ENCODE measurements around the gene XYLT2. TPM values are rescaled to one million over a fixed set of nuclear protein-coding genes. Genes with fewer than 3 reads are reported as not detected.

XYLT2 gene
- total and polyA plus RNA-seq, 2 experiments from 2014 or later: 48.8 to 80.0 TPM

DNA sequence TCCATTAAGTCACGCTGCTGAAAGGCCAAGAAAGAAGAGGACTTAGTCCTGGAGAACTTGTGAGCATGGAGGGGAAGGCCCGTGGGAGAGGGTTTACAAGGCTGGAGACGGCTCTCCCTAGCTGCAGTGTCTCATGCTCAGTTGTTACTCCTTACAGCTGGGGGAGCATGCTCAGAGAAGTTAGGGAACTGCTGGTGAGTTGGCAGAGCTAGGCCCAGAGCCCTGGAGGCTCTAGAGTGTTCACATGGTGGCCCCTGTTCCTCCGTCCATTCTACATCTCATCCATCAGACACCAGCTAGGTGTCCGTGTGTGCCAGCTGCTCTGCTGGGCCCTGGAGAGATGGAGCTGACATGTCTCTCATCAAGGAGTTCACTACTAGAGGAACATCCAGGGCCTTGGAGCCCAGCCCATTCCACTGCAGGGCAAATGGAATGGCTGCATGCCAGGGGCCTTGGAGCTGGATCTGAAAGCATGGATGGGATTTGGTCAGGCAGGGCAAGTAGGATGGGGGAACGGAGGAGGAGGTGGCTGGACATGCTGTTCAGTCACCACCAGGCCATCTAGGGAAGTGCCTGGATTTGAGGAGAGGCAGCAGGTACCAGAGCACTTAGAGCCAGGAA is 6.3 kb downstream of the XYLT2 start:
- no peaks in the 10 kb centered on the region for H3K9me3 ChIP-seq (ENCODE audit: low read depth)
- H3K27me3 ChIP-seq: no peaks in the 10 kb centered on the region
- TF ChIP-seq, protein P1, sequence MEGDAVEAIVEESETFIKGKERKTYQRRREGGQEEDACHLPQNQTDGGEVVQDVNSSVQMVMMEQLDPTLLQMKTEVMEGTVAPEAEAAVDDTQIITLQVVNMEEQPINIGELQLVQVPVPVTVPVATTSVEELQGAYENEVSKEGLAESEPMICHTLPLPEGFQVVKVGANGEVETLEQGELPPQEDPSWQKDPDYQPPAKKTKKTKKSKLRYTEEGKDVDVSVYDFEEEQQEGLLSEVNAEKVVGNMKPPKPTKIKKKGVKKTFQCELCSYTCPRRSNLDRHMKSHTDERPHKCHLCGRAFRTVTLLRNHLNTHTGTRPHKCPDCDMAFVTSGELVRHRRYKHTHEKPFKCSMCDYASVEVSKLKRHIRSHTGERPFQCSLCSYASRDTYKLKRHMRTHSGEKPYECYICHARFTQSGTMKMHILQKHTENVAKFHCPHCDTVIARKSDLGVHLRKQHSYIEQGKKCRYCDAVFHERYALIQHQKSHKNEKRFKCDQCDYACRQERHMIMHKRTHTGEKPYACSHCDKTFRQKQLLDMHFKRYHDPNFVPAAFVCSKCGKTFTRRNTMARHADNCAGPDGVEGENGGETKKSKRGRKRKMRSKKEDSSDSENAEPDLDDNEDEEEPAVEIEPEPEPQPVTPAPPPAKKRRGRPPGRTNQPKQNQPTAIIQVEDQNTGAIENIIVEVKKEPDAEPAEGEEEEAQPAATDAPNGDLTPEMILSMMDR (IDR thresholded peaks at IDR 0.05; ENCODE audit: low read depth, low read length): no peak
- peaks cover 4% of the 10 kb centered on the region for H3K4me1 ChIP-seq (ENCODE audit: low read depth)
- no peak overlapping the region for H3K4me3 ChIP-seq
- H3K27ac ChIP-seq: no peak overlapping the region
- H3K36me3 ChIP-seq: peaks cover 34% of the 10 kb centered on the region
- no peak for DNase-seq (ENCODE audit: low read depth in 1 of 2, low spot score in 1 of 2)

DNA sequence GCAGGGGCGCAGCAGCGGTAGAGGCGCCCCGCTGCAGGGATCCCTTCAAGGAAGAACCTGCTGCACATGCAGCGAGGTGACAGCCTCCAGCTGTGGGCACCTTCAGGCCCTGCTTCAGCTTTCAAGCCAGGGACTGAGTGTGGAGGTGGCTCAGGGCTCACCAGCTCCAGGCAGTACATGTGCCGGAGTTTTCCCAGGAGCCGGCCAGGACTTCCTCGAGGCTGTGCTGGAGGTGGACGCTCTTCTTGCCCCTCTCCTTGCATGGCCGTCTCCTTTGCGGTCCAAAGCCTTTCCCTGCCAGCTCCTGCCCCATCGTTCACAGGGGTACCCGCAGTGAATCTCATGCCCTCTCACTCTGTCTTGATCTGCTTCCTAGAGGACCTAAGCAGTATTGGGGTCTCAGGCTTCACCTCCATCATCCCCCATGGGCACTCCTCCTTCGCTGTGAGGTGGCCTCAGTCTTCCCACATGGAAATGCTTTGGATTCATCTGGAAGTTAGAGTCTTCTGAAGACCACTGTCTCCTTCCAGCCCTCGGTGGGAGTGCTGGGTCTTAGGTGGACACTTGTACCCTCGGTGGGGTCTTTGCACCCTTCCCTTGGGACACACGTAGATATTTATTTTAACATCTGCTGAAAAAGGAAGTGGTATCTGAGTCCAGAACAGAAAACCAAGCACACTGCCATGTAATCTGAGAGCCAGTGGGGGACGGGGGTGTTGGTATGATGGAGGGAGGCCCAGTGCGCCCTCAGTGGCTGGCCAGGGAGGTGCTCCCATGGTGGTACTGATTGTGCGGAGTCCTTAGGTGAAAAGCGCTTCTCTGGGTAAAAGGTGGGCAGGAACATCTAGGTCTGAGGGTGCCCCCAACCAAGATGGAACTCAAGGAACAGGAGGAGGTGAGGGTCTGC is 7.0 kb downstream of the XYLT2 start:
- peaks cover 34% of the 10 kb centered on the region for H3K36me3 ChIP-seq
- H3K4me1 ChIP-seq (ENCODE audit: low read depth): no peaks in the 10 kb centered on the region
- TF ChIP-seq, protein P1 (IDR thresholded peaks at IDR 0.05; ENCODE audit: low read depth, low read length): no peak
- no peaks in the 10 kb centered on the region for H3K27me3 ChIP-seq
- no peak overlapping the region for H3K27ac ChIP-seq
- no peak for DNase-seq (ENCODE audit: low read depth in 1 of 2, low spot score in 1 of 2)
- no peaks in the 10 kb centered on the region for H3K9me3 ChIP-seq (ENCODE audit: low read depth)
- no peak overlapping the region for H3K4me3 ChIP-seq

DNA sequence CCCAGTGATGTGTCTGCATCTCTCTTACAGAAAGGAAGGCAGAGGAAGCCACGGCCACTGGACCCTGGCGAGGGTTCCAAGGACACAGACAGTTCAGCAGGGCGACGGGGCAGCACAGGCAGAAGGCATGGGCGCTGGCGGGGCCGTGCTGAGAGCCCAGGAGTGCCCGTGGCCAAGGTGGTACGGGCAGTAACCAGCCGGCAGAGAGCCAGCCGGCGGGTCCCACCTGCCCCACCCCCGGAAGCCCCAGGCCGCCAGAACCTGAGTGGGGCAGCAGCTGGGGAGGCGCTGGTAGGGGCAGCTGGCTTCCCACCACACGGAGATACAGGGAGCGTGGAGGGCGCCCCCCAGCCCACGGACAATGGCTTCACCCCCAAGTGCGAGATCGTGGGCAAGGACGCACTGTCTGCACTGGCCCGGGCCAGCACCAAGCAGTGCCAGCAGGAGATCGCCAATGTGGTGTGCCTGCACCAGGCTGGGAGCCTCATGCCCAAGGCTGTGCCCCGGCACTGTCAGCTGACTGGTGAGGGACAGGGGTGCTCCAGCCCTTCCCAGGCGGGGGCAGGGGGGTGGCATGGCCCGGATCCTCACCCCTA is 7.8 kb downstream of the XYLT2 start:
- TF ChIP-seq, protein P1 (IDR thresholded peaks at IDR 0.05; ENCODE audit: low read depth, low read length): no peak
- Histone ChIP-seq H3K4me3 (no peak overlapping the region), H3K9me3 (ENCODE audit: low read depth) (no peaks in the 10 kb centered on the region), H3K4me1 (ENCODE audit: low read depth) (no peaks in the 10 kb centered on the region), H3K36me3 (peaks cover 37% of the 10 kb centered on the region), H3K27ac (no peak overlapping the region), H3K27me3 (no peaks in the 10 kb centered on the region)
- DNase-seq (ENCODE audit: low read depth in 1 of 2, low spot score in 1 of 2): no peak

DNA sequence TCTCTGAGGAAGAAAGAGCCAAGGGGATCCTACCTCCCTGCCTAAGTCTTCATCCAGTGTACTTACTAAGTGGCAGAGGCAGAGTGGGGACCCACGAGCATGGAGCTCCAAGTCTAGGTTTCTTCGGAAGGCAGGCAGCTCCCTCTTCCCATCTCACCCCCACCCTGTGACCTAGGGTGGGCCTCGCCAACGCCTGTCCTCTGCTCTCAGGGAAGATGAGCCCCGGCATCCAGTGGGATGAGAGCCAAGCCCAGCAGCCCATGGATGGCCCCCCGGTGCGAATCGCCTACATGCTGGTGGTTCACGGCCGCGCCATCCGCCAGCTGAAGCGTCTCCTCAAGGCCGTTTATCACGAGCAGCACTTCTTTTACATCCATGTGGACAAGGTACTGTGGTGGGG is 8.3 kb downstream of the XYLT2 start:
- Histone ChIP-seq H3K36me3 (peaks cover 39% of the 10 kb centered on the region), H3K27ac (no peak overlapping the region)

DNA sequence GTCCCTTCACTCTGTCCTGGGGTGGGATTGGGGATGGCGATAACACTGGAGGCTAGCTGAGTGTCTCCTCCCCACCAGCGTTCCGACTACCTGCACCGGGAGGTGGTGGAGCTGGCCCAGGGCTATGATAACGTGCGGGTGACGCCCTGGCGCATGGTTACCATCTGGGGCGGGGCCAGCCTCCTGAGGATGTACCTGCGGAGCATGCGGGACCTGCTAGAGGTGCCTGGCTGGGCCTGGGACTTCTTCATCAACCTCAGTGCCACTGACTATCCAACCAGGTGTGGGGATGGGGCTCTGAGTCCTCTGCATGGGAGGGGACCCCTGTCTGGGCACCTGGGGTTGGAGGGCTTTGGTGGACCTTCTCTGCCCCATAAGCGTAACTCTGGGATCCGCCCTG is 8.8 kb downstream of the XYLT2 start:
- H3K27me3 ChIP-seq: no peaks in the 10 kb centered on the region
- no peak overlapping the region for H3K27ac ChIP-seq
- TF ChIP-seq, protein P1 (IDR thresholded peaks at IDR 0.05; ENCODE audit: low read depth, low read length): no peak
- no peak overlapping the region for H3K4me3 ChIP-seq
- no peaks in the 10 kb centered on the region for H3K4me1 ChIP-seq (ENCODE audit: low read depth)
- peaks cover 39% of the 10 kb centered on the region for H3K36me3 ChIP-seq
- DNase-seq (ENCODE audit: low read depth in 1 of 2, low spot score in 1 of 2): no peak
- no peaks in the 10 kb centered on the region for H3K9me3 ChIP-seq (ENCODE audit: low read depth)

More for the DNA sequence above, 8.3 kb downstream of the XYLT2 start:
- H3K9me3 ChIP-seq (ENCODE audit: low read depth): no peaks in the 10 kb centered on the region
- TF ChIP-seq, protein P1 (IDR thresholded peaks at IDR 0.05; ENCODE audit: low read depth, low read length): no peak
- H3K4me3 ChIP-seq: no peak overlapping the region
- no peaks in the 10 kb centered on the region for H3K27me3 ChIP-seq
- H3K4me1 ChIP-seq (ENCODE audit: low read depth): no peaks in the 10 kb centered on the region
- DNase-seq (ENCODE audit: low read depth in 1 of 2, low spot score in 1 of 2): no peak
